WTC11 (cell line): ENCODE measurements around the gene FYN.

Source experiments
- CBFB ChIP-seq: sonication (generic); formaldehyde crosslinking; IDR thresholded peaks from 2 replicates; pipeline ENCODE4 v1.8.1; 2022; ENCODE audit warnings: mild to moderate bottlenecking, low read depth, missing genetic modification reagents
- CTCF ChIP-seq: fragments of 200-600 bp; IDR thresholded peaks from 2 replicates; pipeline ENCODE4 v1.8.0; 2022; ENCODE audit warnings: antibody characterized with exemption
- ESRRA ChIP-seq: sonication (generic); formaldehyde crosslinking; IDR thresholded peaks from 2 replicates; pipeline ENCODE4 v1.8.1; 2022; ENCODE audit warnings: mild to moderate bottlenecking, missing genetic modification reagents, borderline replicate concordance
- KAT7 ChIP-seq: sonication (generic); formaldehyde crosslinking; IDR thresholded peaks from 2 replicates; pipeline ENCODE4 v1.8.1; 2023; ENCODE audit warnings: missing genetic modification reagents, mild to moderate bottlenecking, borderline replicate concordance
- MAX ChIP-seq: sonication (generic); formaldehyde crosslinking; IDR thresholded peaks from 2 replicates; pipeline ENCODE4 v1.8.0; 2022; ENCODE audit warnings: mild to moderate bottlenecking, missing genetic modification reagents
- SMAD4 ChIP-seq: sonication (generic); formaldehyde crosslinking; IDR thresholded peaks from 2 replicates; pipeline ENCODE4 v1.8.0; 2022; ENCODE audit warnings: mild to moderate bottlenecking, missing genetic modification reagents
- SOX15 ChIP-seq: fragments of 250-450 bp; sonication (Bioruptor Pico); IDR thresholded peaks from 2 replicates; pipeline ENCODE4 v1.9.0; 2021; ENCODE audit warnings: mild to moderate bottlenecking
- USF2 ChIP-seq: sonication (generic); formaldehyde crosslinking; IDR thresholded peaks from 2 replicates; pipeline ENCODE4 v1.8.1; 2023; ENCODE audit warnings: mild to moderate bottlenecking, missing genetic modification reagents, moderate library complexity
- ZNF396 ChIP-seq: fragments of 250-450 bp; sonication (Bioruptor Pico); IDR thresholded peaks from 2 replicates; pipeline ENCODE4 v1.8.0; 2021; ENCODE audit warnings: mild to moderate bottlenecking, moderate library complexity, borderline replicate concordance
- TF ChIP-seq, protein P1 (sequence below): sonication (generic); formaldehyde crosslinking; IDR thresholded peaks from 2 replicates; pipeline ENCODE4 v1.8.1; 2022; ENCODE audit warnings: mild to moderate bottlenecking, missing genetic modification reagents, moderate library complexity, borderline replicate concordance
- TF ChIP-seq, protein P2 (sequence below): sonication (generic); formaldehyde crosslinking; IDR thresholded peaks from 2 replicates; pipeline ENCODE4 v1.8.0; 2023; ENCODE audit warnings: missing genetic modification reagents
- TF ChIP-seq, protein P3 (sequence below): sonication (generic); formaldehyde crosslinking; IDR thresholded peaks from 2 replicates; pipeline ENCODE4 v1.8.0; 2022; ENCODE audit warnings: missing genetic modification reagents

DNA sequence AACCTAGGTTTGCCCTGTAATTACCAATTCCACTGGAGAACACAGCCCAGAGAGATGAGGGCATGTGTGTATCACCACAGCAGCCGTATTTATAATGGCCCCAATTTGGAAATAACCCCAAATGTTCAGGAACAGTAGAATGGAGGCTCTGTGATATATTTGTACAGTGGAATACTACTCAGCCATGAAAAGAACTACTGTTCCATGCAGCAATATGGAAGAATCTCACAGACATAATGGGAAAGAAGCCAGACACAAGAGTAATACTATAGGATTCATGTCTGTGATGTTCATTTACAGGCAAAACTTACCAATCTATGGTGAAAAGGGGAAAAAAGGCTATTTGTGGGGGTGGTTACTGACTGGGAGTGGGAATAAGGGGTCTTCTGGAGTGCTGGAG lies 183.8 kb downstream of the FYN start:
- no peak for TF ChIP-seq ESRRA
- no peak for TF ChIP-seq MAX (CRISPR knock-in tag)
- no peak for TF ChIP-seq CTCF
- TF ChIP-seq ZNF396 (CRISPR knock-in tag), result no peak
- TF ChIP-seq, protein P1, sequence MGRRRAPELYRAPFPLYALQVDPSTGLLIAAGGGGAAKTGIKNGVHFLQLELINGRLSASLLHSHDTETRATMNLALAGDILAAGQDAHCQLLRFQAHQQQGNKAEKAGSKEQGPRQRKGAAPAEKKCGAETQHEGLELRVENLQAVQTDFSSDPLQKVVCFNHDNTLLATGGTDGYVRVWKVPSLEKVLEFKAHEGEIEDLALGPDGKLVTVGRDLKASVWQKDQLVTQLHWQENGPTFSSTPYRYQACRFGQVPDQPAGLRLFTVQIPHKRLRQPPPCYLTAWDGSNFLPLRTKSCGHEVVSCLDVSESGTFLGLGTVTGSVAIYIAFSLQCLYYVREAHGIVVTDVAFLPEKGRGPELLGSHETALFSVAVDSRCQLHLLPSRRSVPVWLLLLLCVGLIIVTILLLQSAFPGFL (CRISPR knock-in tag), result no peak
- TF ChIP-seq KAT7 (CRISPR knock-in tag), result no peak
- TF ChIP-seq, protein P2, sequence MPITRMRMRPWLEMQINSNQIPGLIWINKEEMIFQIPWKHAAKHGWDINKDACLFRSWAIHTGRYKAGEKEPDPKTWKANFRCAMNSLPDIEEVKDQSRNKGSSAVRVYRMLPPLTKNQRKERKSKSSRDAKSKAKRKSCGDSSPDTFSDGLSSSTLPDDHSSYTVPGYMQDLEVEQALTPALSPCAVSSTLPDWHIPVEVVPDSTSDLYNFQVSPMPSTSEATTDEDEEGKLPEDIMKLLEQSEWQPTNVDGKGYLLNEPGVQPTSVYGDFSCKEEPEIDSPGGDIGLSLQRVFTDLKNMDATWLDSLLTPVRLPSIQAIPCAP, result no peak
- TF ChIP-seq SOX15 (CRISPR knock-in tag), result no peak
- TF ChIP-seq CBFB (CRISPR knock-in tag), result no peak
- TF ChIP-seq, protein P3, sequence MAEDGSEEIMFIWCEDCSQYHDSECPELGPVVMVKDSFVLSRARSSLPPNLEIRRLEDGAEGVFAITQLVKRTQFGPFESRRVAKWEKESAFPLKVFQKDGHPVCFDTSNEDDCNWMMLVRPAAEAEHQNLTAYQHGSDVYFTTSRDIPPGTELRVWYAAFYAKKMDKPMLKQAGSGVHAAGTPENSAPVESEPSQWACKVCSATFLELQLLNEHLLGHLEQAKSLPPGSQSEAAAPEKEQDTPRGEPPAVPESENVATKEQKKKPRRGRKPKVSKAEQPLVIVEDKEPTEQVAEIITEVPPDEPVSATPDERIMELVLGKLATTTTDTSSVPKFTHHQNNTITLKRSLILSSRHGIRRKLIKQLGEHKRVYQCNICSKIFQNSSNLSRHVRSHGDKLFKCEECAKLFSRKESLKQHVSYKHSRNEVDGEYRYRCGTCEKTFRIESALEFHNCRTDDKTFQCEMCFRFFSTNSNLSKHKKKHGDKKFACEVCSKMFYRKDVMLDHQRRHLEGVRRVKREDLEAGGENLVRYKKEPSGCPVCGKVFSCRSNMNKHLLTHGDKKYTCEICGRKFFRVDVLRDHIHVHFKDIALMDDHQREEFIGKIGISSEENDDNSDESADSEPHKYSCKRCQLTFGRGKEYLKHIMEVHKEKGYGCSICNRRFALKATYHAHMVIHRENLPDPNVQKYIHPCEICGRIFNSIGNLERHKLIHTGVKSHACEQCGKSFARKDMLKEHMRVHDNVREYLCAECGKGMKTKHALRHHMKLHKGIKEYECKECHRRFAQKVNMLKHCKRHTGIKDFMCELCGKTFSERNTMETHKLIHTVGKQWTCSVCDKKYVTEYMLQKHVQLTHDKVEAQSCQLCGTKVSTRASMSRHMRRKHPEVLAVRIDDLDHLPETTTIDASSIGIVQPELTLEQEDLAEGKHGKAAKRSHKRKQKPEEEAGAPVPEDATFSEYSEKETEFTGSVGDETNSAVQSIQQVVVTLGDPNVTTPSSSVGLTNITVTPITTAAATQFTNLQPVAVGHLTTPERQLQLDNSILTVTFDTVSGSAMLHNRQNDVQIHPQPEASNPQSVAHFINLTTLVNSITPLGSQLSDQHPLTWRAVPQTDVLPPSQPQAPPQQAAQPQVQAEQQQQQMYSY (CRISPR knock-in tag), result no peak
- no peak for TF ChIP-seq USF2 (CRISPR knock-in tag)
- no peak for TF ChIP-seq SMAD4 (CRISPR knock-in tag)
